ENCODE measurements around the gene CCDC171.

Gene CCDC171

GRCh38 chr9:15944341-15944740, 391.5 kb downstream of the CCDC171 start:
- H3K4me3 ChIP-seq (ENCODE audit: control insufficient read depth, low read depth, low read length), result no peak overlapping the region
- TF ChIP-seq CTCF (IDR thresholded peaks at IDR 0.05; ENCODE audit: control insufficient read depth, insufficient read depth, low read depth, low read length, missing control alignments), result no peak

GRCh38 chr9:15959663-15960062, 406.8 kb downstream of the CCDC171 start:
- no peak overlapping the region for H3K4me3 ChIP-seq (ENCODE audit: control insufficient read depth, low read depth, low read length)
- no peak for TF ChIP-seq CTCF (IDR thresholded peaks at IDR 0.05; ENCODE audit: control insufficient read depth, insufficient read depth, low read depth, low read length, missing control alignments)
- no peak for DNase-seq (ENCODE audit: low read depth)

More at GRCh38 chr9:15944341-15944740, 391.5 kb downstream of the CCDC171 start:
- no peak for DNase-seq (ENCODE audit: low read depth)

- no peak overlapping the region for H3K4me3 ChIP-seq (ENCODE audit: control insufficient read depth, low read depth, low read length)
- TF ChIP-seq CTCF (IDR thresholded peaks at IDR 0.05; ENCODE audit: control insufficient read depth, insufficient read depth, low read depth, low read length, missing control alignments), result no peak
- DNase-seq (ENCODE audit: low read depth), result no peak
Observed at GRCh38 chr9:15961217-15961616, 408.4 kb downstream of the CCDC171 start.

- no peak for TF ChIP-seq CTCF (IDR thresholded peaks at IDR 0.05; ENCODE audit: control insufficient read depth, insufficient read depth, low read depth, low read length, missing control alignments)
- no peak for DNase-seq (ENCODE audit: low read depth)
- no peak overlapping the region for H3K4me3 ChIP-seq (ENCODE audit: control insufficient read depth, low read depth, low read length)
Observed at GRCh38 chr9:15965246-15965745, 412.5 kb downstream of the CCDC171 start.

- TF ChIP-seq CTCF (IDR thresholded peaks at IDR 0.05; ENCODE audit: control insufficient read depth, insufficient read depth, low read depth, low read length, missing control alignments), result no peak
- no peak overlapping the region for H3K4me3 ChIP-seq (ENCODE audit: control insufficient read depth, low read depth, low read length)
- no peak for DNase-seq (ENCODE audit: low read depth)
Observed at GRCh38 chr9:15966471-15966870, 413.6 kb downstream of the CCDC171 start.

GRCh38 chr9:15967068-15967467, 414.2 kb downstream of the CCDC171 start:
- peak; percentile 6 for TF ChIP-seq CTCF (IDR thresholded peaks at IDR 0.05; ENCODE audit: control insufficient read depth, insufficient read depth, low read depth, low read length, missing control alignments)
- no peak overlapping the region for H3K4me3 ChIP-seq (ENCODE audit: control insufficient read depth, low read depth, low read length)
- DNase-seq (ENCODE audit: low read depth), result no peak

GRCh38 chr9:15972760-15973159, 419.9 kb downstream of the CCDC171 start:
- no peak for DNase-seq (ENCODE audit: low read depth)
- no peak overlapping the region for H3K4me3 ChIP-seq (ENCODE audit: control insufficient read depth, low read depth, low read length)
- TF ChIP-seq CTCF (IDR thresholded peaks at IDR 0.05; ENCODE audit: control insufficient read depth, insufficient read depth, low read depth, low read length, missing control alignments), result no peak

All from AG09309 (cell line).